ENCODE results near the gene LPIN1.
"Not testable (repeated sequence)": the region's sequence is repeated elsewhere in the genome, so short reads cannot be mapped to it uniquely, and the experiment has no call there.

Gene LPIN1

GRCh38 chr2:11829947-11830707 is 83.7 kb downstream of the LPIN1 start:
- Mint-ChIP-seq H3K36me3 (peaks cover 6% of the 10 kb centered on the region), H3K9me3 (peaks cover 10% of the 10 kb centered on the region), H3K27me3 (no peaks in the 10 kb centered on the region), H3K4me1 (peaks cover 44% of the 10 kb centered on the region), H3K27ac (peak overlapping the region; percentile 89), H3K4me3 (peak overlapping the region; percentile 87)

GRCh38 chr2:11830708-11831301 is 84.4 kb downstream of the LPIN1 start:
- no peaks in the 10 kb centered on the region for H3K27me3 Mint-ChIP-seq
- peak overlapping the region; percentile 89 for H3K27ac Mint-ChIP-seq
- H3K36me3 Mint-ChIP-seq, result peaks cover 9% of the 10 kb centered on the region
- peak overlapping the region; percentile 87 for H3K4me3 Mint-ChIP-seq
- H3K4me1 Mint-ChIP-seq, result peaks cover 44% of the 10 kb centered on the region
- peaks cover 10% of the 10 kb centered on the region for H3K9me3 Mint-ChIP-seq

GRCh38 chr2:11831415-11831814 is 85.0 kb downstream of the LPIN1 start:
- no peaks in the 10 kb centered on the region for H3K27me3 Mint-ChIP-seq
- no peak overlapping the region for H3K4me3 Mint-ChIP-seq
- H3K36me3 Mint-ChIP-seq, result peaks cover 8% of the 10 kb centered on the region
- no peak overlapping the region for H3K27ac Mint-ChIP-seq
- H3K9me3 Mint-ChIP-seq, result peaks cover 10% of the 10 kb centered on the region
- peaks cover 44% of the 10 kb centered on the region for H3K4me1 Mint-ChIP-seq

- Mint-ChIP-seq H3K36me3 (peaks cover 7% of the 10 kb centered on the region), H3K27ac (no peak overlapping the region), H3K27me3 (no peaks in the 10 kb centered on the region), H3K9me3 (peaks cover 10% of the 10 kb centered on the region), H3K4me1 (peaks cover 40% of the 10 kb centered on the region), H3K4me3 (no peak overlapping the region)
Measured at GRCh38 chr2:11832531-11832930, 86.1 kb downstream of the LPIN1 start.

GRCh38 chr2:11833601-11834000 is 87.2 kb downstream of the LPIN1 start:
- H3K4me3 Mint-ChIP-seq, result no peak overlapping the region
- H3K4me1 Mint-ChIP-seq, result peaks cover 37% of the 10 kb centered on the region
- H3K9me3 Mint-ChIP-seq, result peaks cover 10% of the 10 kb centered on the region
- H3K27me3 Mint-ChIP-seq, result no peaks in the 10 kb centered on the region
- H3K27ac Mint-ChIP-seq, result no peak overlapping the region
- peaks cover 7% of the 10 kb centered on the region for H3K36me3 Mint-ChIP-seq

GRCh38 chr2:11835403-11835802 is 89.0 kb downstream of the LPIN1 start:
- peaks cover 7% of the 10 kb centered on the region for H3K36me3 Mint-ChIP-seq
- peaks cover 22% of the 10 kb centered on the region for H3K4me1 Mint-ChIP-seq

GRCh38 chr2:11836647-11837219 is 90.3 kb downstream of the LPIN1 start:
- Mint-ChIP-seq H3K9me3 (peaks cover 10% of the 10 kb centered on the region), H3K4me3 (no peak overlapping the region), H3K27me3 (no peaks in the 10 kb centered on the region), H3K4me1 (peaks cover 11% of the 10 kb centered on the region), H3K36me3 (peaks cover 7% of the 10 kb centered on the region), H3K27ac (no peak overlapping the region)

More at GRCh38 chr2:11835403-11835802, 89.0 kb downstream of the LPIN1 start:
- peaks cover 10% of the 10 kb centered on the region for H3K9me3 Mint-ChIP-seq
- no peak overlapping the region for H3K4me3 Mint-ChIP-seq
- H3K27me3 Mint-ChIP-seq, result no peaks in the 10 kb centered on the region
- no peak overlapping the region for H3K27ac Mint-ChIP-seq

GRCh38 chr2:11837875-11838734 is 91.7 kb downstream of the LPIN1 start:
- Mint-ChIP-seq H3K4me3 (no peak overlapping the region), H3K36me3 (peaks cover 7% of the 10 kb centered on the region), H3K4me1 (peaks cover 3% of the 10 kb centered on the region), H3K9me3 (peaks cover 10% of the 10 kb centered on the region), H3K27me3 (no peaks in the 10 kb centered on the region), H3K27ac (no peak overlapping the region)

- no peaks in the 10 kb centered on the region for H3K27me3 Mint-ChIP-seq
- no peak overlapping the region for H3K27ac Mint-ChIP-seq
- H3K4me3 Mint-ChIP-seq, result no peak overlapping the region
- H3K36me3 Mint-ChIP-seq, result peaks cover 3% of the 10 kb centered on the region
- no peaks in the 10 kb centered on the region for H3K4me1 Mint-ChIP-seq
- no peaks in the 10 kb centered on the region for H3K9me3 Mint-ChIP-seq
Measured at GRCh38 chr2:11839916-11840315, 93.5 kb downstream of the LPIN1 start.

- H3K36me3 Mint-ChIP-seq, result no peaks in the 10 kb centered on the region
- no peaks in the 10 kb centered on the region for H3K9me3 Mint-ChIP-seq
- H3K27ac Mint-ChIP-seq, result no peak overlapping the region
Measured at GRCh38 chr2:11842336-11842735, 95.9 kb downstream of the LPIN1 start.

GRCh38 chr2:11844798-11845197 is 98.4 kb downstream of the LPIN1 start:
- not testable (repeated sequence) for H3K27me3 Mint-ChIP-seq, H3K36me3 Mint-ChIP-seq, H3K9me3 Mint-ChIP-seq, H3K27ac Mint-ChIP-seq, H3K4me1 Mint-ChIP-seq, H3K4me3 Mint-ChIP-seq

More at GRCh38 chr2:11842336-11842735, 95.9 kb downstream of the LPIN1 start:
- Mint-ChIP-seq H3K4me3 (no peak overlapping the region), H3K4me1 (no peaks in the 10 kb centered on the region), H3K27me3 (no peaks in the 10 kb centered on the region)

GRCh38 chr2:11847935-11848334 is 101.5 kb downstream of the LPIN1 start:
- not testable (repeated sequence) for H3K36me3 Mint-ChIP-seq, H3K4me3 Mint-ChIP-seq, H3K9me3 Mint-ChIP-seq, H3K4me1 Mint-ChIP-seq, H3K27me3 Mint-ChIP-seq, H3K27ac Mint-ChIP-seq

GRCh38 chr2:11850082-11850481 is 103.7 kb downstream of the LPIN1 start:
- Mint-ChIP-seq H3K4me1 (no peaks in the 10 kb centered on the region), H3K27me3 (no peaks in the 10 kb centered on the region), H3K4me3 (no peak overlapping the region), H3K27ac (no peak overlapping the region), H3K9me3 (peaks cover 6% of the 10 kb centered on the region), H3K36me3 (peaks cover 4% of the 10 kb centered on the region)

GRCh38 chr2:11852526-11853196 is 106.2 kb downstream of the LPIN1 start:
- H3K27ac Mint-ChIP-seq, result no peak overlapping the region
- H3K9me3 Mint-ChIP-seq, result peaks cover 4% of the 10 kb centered on the region
- H3K27me3 Mint-ChIP-seq, result no peaks in the 10 kb centered on the region
- no peaks in the 10 kb centered on the region for H3K4me1 Mint-ChIP-seq
- H3K36me3 Mint-ChIP-seq, result peaks cover 3% of the 10 kb centered on the region
- no peak overlapping the region for H3K4me3 Mint-ChIP-seq

GRCh38 chr2:11853197-11853588 is 106.8 kb downstream of the LPIN1 start:
- Mint-ChIP-seq H3K4me1 (no peaks in the 10 kb centered on the region), H3K36me3 (no peaks in the 10 kb centered on the region), H3K27me3 (no peaks in the 10 kb centered on the region), H3K27ac (no peak overlapping the region), H3K9me3 (no peaks in the 10 kb centered on the region), H3K4me3 (no peak overlapping the region)
